Stimulated activated CD4-positive, alpha-beta T cell treated with anti-CD3 and anti-CD28 coated beads, Interleukin-15, amount 100 ng/mL, for 48 hours (primary cell): ENCODE data around the gene OSTM1.

ENCODE experiments used
- DNase-seq, 2 donors: peaks; one replicate each; pipeline ENCODE4 v3.0.0-alpha.2; 2020; ENCODE audit warnings: low read depth in 2 of 2

Gene OSTM1

DNA sequence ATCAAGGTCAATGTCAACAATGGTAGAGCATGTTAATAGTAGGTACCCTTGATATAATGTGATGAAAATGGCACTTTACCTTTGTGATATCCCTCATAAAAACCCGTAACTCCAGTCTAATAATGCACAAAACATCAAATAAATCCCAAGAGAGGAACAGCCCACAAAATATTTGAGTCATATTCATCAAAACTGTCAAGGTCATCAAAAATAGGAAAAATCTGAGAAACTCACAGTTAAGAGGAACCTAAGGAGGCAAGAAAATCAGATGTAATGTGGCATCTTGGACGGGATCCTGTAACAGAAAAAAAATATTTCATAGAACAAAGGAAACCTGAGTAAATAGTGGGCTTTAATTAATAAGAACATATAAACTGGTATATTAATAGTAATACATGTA is 25.5 kb upstream of the OSTM1 start:
- no peak for DNase-seq

- no peak for DNase-seq
These were observed 23.3 kb upstream of the OSTM1 start for GRCh38 chr6:108097882-108098281.

DNA sequence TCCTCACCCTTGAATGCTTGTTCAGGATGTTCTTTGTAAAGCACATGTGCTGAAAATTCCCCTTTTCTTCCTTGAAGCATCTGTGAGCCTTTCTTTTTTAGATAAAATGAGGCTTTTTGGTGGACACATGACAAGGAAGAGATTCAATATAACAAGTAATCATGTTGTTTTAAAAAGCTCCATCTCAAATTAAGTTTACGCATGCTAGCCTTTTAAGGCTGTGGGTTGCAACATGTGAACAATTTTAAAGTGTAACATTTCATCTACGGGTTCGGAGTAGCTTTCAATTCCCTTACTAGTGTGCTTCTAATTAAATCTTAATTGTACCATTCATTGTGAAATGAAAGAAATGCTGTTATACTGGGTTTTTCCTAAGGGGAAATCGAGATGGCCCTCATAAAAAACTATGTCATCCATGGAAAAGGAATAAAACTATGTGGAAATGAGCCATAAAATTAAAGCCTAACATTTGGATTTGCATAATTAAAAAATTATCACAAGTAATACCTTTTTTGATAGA is 19.3 kb upstream of the OSTM1 start:
- no peak for DNase-seq

- DNase-seq: no peak
These were observed 16.7 kb upstream of the OSTM1 start for GRCh38 chr6:108091288-108091687.

GRCh38 chr6:108083349-108083748 is 8.8 kb upstream of the OSTM1 start:
- DNase-seq: no peak

DNA sequence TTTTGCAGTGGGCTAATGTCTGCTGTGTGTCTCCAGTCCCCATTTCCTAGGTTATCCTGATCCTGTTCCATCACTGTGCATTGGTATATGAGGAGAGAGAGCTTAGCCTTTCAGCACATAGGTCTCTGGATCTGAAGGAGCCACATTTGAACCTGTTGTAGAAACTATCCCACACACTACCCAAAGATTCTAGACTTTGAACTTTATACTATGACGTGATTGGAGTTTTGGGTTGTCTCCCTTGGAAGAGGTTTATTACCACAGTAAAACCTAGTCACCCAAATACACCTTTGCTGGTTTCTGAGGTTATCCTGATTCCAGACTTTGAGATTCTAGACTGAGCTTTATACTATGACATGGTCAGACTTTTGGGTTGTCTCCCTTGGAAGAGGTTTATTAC is 8.0 kb upstream of the OSTM1 start:
- DNase-seq: no peak

- DNase-seq: no peak
These were observed 5.7 kb upstream of the OSTM1 start for GRCh38 chr6:108080010-108080780.

DNA sequence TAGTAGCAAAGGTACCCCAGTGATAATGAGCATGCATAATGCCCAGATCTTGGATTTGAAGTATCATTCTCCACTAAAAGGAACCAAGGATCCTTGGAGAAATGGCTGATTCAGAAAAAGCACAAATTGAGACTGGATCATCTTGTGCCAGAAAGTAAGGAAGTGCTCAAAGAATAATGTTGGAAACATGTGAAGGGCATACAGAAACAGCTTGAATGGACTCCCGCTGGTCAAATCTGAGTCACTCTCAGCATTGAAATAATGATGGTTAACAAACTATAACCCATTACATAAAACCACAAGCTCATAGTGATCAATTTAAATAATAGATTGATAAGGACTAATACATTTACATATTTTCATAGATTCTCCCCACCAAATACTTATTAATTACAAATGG is 3.6 kb upstream of the OSTM1 start:
- DNase-seq: no peak

- peak in 1 of 2 donors; percentile 7 for DNase-seq
These were observed 533 bp downstream of the OSTM1 start for GRCh38 chr6:108074057-108074358.

GRCh38 chr6:108071736-108072276 is 2.7 kb downstream of the OSTM1 start:
- DNase-seq: no peak

GRCh38 chr6:108068618-108069017 is 5.9 kb downstream of the OSTM1 start:
- peak; percentile 6 to 7 for DNase-seq

DNA sequence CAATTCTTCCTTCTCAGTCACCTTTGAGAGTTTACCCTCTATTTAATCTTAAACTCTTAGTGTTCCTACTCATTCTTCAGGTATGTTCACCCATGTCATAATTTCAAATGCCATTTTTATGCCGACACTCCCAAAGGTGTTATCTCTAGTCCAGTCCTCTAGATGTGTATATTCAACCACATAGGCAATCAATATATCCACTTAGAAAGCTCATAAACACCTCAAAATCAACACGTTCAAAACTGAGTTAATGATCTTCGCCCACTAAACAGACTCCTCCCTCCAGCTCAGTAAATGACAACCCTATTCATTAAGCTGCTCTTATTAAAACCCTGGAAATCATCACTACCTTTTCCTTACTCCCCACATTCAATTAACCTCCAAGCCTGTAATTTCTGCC is 6.4 kb downstream of the OSTM1 start:
- DNase-seq: no peak

DNA sequence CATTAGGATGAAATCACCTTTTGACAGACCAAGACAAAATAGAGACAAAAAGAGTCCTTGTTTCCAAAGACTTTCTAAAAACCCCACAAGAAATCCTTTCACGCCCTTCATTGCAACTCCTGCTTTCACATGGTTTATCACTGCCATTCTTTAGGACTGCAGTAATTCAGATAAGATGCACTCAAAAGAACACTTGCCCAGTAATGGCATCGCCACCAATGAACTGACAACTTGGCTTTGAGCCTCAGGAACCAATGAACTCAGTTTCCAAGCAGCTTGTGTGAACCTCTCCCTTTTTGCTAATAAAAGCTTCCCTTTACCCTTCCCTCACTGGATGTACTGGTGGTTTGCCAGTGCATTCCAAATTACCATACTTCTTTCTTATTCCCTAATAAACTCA is 21.8 kb downstream of the OSTM1 start:
- DNase-seq: no peak

GRCh38 chr6:108051481-108051880 is 23.1 kb downstream of the OSTM1 start:
- DNase-seq: no peak

DNA sequence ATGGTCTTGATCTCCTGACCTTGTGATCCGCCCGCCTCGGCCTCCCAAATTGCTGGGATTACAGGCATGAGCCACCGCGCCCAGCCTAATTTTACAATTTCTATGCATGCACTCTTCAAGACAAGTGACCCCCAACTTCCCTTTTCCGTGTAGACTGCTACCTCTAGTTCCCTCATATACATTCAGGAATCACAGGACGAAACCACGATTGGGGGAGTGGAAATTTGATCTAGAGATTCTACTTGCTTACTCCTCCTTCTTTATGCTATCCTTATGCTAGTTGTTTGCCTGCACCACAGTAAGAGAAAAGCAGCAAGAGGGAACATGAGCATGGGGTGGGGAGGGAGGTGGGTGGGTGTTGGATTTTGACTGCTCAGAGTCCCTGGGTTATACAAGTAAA is 34.9 kb downstream of the OSTM1 start:
- DNase-seq: no peak

GRCh38 chr6:108036884-108037283 is 37.7 kb downstream of the OSTM1 start:
- no peak for DNase-seq

- no peak for DNase-seq
These were observed 42.6 kb downstream of the OSTM1 start for GRCh38 chr6:108031968-108032367.

DNA sequence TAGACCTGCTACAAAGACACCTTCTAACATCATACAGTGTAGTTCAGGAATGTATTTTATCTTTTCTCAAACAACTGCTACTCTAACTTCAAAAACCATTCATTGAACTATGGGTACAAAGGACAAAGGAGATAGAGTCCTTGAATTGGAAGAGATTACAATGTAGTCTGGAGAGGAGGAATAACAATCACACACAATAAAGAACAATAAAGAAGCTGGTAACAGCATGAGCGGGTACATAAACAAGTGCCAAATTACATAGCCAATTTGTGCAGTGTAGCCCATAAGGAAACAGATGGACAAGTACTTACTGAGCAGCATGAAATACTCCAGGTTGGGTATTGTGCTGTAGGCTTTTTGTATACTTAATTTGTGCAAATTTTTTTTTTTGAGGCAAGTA is 44.3 kb downstream of the OSTM1 start:
- DNase-seq: no peak

DNA sequence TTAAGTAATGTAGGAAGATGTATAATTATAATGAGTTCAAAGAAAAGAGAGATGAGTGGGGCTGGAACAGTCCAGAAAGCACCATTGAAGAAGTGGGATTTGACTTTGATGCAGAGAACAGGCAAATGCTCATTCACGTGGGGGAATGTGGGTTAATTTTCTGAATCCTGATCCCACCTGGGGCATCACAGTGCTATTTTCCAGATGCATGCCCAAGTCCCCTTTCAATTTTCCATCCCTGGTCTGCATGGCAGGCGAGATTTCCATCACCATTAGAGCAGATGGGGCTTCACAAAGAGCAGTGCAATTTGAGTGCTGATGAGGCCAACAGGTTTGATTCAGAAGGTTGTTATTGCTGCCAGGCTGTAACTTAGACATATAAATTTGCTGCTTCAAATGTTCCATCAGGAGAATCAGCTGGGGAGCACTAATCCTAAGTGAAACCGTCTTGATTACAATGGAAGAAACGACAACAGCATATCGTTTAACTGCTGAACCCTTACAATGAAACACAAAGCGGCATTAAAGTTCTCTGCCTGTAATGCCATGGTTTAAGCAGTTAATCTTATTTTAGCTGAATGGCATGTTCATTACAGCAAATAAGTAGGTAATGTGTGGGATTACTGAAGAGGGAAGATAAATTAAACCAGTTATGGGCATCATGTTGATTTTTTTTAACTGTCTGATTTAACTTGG is 45.2 kb downstream of the OSTM1 start:
- no peak for DNase-seq

DNA sequence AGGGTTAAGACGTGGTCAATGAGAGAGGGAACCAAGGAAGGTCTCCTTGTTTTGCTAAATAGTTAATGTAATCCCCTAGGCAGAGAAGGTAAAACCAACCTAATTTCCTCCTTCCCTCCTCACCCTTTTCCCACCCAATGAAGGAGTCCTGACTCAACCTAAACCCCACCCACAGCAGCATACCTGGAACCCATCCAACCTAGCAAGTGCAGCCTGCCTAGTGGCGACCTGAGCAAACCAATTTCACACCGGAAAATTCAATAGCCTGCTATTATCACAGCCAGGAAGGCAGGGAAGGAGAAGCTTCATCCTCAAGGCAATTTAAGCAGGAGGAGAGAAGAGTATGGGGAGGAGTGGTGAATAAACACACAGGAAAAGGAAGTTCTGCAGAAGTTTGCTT is 46.9 kb downstream of the OSTM1 start:
- DNase-seq: no peak

DNA sequence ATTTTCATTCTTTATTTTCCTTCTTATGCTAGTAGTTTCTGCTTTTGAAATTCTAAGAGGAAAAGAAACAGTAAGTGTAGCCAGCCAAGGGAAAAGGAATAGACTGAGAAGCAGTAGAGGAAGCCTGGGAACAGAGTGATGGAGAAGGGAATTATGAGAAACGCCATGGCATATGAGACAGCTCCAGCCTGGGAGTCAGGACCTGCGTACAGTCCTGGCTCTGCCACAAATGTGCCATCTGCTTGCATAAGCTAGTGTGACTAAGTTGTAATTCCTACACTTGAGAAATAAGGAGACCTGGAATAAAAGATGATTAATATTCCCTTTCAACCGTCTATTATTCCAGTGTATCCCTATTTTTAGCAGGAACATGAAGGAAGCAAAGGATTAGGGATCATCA is 47.5 kb downstream of the OSTM1 start:
- DNase-seq: no peak

GRCh38 chr6:108024427-108025073 is 50.0 kb downstream of the OSTM1 start:
- no peak for DNase-seq
